PC-3 (cell line): ENCODE results near the gene ACTL7A.

Experiments
- EZH2 ChIP-seq: fragments of 300-600 bp; sonication (generic); IDR thresholded peaks from one replicate; pipeline ENCODE4 v1.6.1; 2017; ENCODE audit warnings: antibody characterized with exemption, mild to moderate bottlenecking, low read length; ENCODE audit not compliant: unreplicated experiment
- TF ChIP-seq, protein P1 (sequence below): fragments of 300-600 bp; sonication (generic); conservative IDR thresholded peaks from 2 replicates; pipeline ENCODE4 v1.5.1; 2017; ENCODE audit warnings: antibody characterized with exemption, low read depth, mild to moderate bottlenecking, low read length

DNA sequence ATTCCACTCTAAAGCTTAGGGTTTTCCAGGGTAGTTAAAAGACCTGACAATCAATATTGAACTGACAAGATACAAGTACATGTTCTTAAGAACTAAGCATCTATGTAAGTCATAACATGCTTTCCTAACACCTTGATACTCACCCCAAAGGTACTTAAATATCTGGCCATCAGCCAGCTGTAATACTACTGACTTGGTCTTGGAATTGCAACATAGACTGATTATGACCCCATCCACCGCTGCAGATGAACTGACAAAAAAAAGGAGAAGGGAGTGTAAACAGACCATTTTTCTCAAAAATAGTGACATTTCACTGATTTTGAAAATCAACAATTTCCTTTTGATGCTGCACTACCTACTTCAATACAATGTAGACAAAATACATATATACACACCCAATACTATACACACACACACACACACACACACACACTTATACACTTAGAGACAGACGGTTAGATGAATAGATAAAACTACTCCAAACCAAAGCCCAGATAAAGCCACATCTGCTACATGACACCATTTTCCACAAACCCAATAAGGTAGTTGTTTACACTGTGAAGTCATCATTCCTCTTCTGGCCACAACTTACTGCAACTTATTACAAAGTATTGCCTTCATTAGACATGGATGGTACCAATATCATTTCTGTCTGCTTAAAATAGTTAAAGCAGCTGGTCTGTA, 41.5 kb downstream of the ACTL7A start:
- TF ChIP-seq, protein P1, sequence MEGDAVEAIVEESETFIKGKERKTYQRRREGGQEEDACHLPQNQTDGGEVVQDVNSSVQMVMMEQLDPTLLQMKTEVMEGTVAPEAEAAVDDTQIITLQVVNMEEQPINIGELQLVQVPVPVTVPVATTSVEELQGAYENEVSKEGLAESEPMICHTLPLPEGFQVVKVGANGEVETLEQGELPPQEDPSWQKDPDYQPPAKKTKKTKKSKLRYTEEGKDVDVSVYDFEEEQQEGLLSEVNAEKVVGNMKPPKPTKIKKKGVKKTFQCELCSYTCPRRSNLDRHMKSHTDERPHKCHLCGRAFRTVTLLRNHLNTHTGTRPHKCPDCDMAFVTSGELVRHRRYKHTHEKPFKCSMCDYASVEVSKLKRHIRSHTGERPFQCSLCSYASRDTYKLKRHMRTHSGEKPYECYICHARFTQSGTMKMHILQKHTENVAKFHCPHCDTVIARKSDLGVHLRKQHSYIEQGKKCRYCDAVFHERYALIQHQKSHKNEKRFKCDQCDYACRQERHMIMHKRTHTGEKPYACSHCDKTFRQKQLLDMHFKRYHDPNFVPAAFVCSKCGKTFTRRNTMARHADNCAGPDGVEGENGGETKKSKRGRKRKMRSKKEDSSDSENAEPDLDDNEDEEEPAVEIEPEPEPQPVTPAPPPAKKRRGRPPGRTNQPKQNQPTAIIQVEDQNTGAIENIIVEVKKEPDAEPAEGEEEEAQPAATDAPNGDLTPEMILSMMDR = no peak
- no peak for TF ChIP-seq EZH2
